HG03025 (cell line): ENCODE results near the gene JAKMIP1.

Experiments used
- ATAC-seq: cut with Tn5 transposase; IDR thresholded peaks from one replicate; pipeline ENCODE4 v1.9.1; 2021; ENCODE audit warnings: mild to moderate bottlenecking, moderate library complexity; ENCODE audit not compliant: unreplicated experiment, low FRiP score

JAKMIP1 gene

GRCh38 chr4:6204871-6205566 lies 4.7 kb upstream of the JAKMIP1 start:
- ATAC-seq, result no peak

- ATAC-seq, result no peak
Measured at GRCh38 chr4:6204098-6204497, 3.7 kb upstream of the JAKMIP1 start.

GRCh38 chr4:6201580-6202091 lies 1.3 kb upstream of the JAKMIP1 start:
- ATAC-seq, result no peak

DNA sequence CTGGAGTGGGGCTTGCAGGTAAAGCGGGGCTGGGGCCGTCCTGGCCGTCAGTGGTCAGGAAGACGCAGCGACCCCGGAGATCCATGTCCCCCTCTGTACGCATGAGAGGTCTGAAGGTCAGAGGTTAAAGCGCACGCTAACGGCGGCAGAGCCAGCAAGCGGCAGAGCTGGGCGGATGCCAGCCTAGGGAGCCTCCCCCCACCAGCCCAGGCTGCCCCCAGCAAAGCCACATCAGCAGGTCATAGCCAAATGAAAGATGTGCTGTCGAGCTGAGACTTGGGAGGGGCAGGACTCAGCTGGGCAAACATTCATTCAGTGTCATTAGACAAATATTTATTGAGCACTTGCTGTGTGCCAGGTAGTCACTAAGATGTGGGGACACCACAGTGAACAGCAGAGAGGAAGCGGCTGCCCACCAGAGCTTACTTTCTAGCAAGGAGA lies 593 bp upstream of the JAKMIP1 start:
- ATAC-seq, result no peak

GRCh38 chr4:6199422-6199921 lies 877 bp downstream of the JAKMIP1 start:
- ATAC-seq, result no peak

DNA sequence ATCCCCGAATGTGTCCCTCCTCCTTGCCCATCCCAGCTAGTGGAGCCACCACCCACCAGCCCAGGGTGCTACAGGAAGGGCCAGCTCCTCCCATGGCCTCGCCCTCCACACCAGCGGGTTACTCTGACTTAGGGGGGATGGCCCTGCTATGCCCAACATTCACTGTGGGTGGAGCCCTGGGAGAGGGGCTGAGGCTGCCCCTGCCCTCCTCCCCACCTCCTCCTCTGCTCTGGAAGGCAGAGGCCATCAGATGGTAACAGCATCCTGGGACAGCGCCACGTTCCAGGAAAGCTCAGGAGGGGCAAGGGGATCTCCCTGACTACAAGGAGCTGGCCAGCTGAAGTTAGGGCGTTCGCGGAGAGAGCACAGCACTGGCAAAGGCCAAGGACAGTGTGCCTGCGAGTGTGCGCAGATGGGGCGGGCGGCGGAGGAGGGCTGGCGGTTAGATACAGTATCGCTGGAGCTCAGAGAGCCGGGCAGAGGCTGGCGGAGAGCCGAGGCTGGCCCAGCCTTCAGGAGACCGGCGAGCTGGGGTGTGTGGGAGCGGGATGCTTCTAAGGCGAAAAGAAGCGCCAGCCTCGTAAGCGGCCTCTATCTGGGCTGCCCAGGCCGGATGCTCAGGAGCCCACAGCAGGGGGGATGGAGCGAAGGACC lies 1.5 kb downstream of the JAKMIP1 start:
- ATAC-seq, result no peak

DNA sequence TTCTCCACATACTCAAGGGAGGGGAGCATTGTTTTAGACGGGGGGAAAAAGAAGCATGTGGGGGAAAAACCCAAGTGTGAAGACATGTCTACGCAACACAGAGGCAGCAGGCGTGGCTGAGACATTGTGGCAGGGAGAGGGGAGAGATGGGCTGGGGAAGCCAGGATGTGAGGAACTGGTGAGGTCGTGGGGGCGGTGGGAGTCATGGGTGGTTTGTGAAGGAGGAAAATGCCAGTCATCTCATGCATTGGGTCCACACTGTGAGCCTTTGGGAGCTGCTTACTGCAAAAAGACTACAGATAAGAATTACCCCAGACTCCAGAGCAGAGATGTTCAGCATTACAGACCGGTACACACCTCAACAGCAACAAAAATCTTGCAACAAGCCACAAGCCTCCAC lies 2.1 kb downstream of the JAKMIP1 start:
- ATAC-seq, result no peak

- ATAC-seq, result no peak
Measured at GRCh38 chr4:6197433-6198174, 2.7 kb downstream of the JAKMIP1 start.

DNA sequence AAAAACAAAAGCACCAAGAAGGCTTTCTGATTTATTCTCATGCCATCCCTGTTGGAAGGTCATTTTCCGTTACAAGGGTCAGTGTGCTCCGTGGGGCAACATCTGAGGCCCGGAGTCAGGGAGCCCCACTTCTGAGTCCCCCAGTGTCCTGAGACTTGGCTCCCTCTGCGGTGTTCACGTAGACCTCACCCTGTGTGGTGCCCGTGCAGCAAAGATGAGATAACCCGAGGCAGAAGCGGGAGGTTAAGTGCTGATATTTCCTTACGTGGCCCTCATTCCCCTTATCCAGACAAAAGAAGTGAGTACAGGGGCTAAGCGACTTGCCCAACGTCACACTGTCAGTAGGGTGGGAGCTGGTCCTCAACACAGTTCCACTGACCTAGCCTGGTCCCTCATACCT lies 3.5 kb downstream of the JAKMIP1 start:
- no peak for ATAC-seq

GRCh38 chr4:6196324-6196723 lies 4.0 kb downstream of the JAKMIP1 start:
- ATAC-seq, result no peak

- no peak for ATAC-seq
Measured at GRCh38 chr4:6195602-6196319, 4.6 kb downstream of the JAKMIP1 start.

- no peak for ATAC-seq
Measured at GRCh38 chr4:6194458-6195195, 5.7 kb downstream of the JAKMIP1 start.

DNA sequence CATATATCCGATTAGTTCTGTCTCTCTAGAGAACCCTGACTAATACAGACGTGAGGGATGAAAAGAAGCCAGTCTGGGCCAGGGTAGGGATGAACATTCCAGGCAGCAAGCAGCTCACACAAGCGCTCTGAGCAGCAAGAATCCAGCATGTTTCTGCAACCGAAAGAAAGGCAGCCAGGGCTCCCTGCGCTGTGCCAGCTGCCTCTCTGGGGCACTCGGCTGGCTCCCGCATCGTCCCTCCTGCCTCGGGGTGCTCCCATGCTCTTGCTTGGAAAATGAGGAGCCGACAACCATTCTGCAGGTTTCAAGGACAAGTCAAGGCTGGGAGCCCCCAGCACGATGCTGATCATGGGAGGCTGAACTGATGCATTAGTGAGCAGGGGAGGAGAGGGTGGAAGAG lies 7.0 kb downstream of the JAKMIP1 start:
- ATAC-seq, result no peak

DNA sequence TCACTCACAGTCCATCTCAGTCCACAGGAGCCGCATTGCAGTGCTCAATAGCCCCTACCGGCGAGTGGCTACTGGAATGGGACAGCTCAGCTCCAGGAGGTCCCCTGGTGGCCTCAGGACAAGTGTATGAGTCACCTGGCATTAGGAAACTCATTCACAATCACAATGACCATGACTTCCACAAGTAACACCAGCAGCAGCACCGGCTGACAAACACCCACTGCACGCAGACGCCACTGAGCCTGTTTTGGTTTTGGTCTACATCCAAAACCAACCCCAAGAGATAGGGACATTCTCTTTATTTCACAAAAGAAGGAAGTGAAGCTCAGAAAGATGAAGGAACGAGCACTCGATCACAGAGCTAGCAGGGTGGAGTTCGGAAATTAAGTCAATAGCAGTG lies 8.1 kb downstream of the JAKMIP1 start:
- no peak for ATAC-seq

- no peak for ATAC-seq
Measured at GRCh38 chr4:6191448-6192130, 8.8 kb downstream of the JAKMIP1 start.

- ATAC-seq, result no peak
Measured at GRCh38 chr4:6190486-6190885, 9.9 kb downstream of the JAKMIP1 start.

GRCh38 chr4:6189511-6189910 lies 10.8 kb downstream of the JAKMIP1 start:
- ATAC-seq, result no peak

DNA sequence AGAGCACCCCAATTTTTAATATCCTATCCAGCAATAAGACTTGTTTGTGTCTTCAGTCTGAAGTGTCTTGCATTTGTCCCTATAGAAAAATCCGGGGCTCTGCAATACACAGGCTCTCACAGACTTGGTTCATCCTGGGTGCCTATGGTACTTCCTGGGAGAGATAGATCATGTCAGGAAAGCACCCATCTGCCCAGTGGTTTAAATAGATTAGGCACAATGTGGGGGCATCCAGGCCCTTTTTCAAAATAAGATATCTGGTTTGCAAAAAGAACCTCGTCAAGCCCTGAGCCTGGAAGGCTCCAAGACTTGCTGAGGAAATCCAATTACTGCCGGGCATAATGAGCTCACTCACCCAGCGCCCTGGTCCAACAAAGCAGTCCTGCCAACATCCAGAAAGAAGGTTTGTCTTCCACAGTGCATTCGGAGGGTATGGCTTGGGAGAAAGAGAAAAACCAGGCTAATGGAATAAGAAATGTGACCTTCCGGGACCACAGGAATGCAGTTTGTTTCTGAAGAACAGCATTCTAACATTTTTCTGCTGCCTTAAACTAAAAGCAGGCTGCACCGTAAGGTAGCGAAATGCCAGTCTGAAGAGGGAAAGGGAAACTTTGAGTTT lies 11.6 kb downstream of the JAKMIP1 start:
- no peak for ATAC-seq

GRCh38 chr4:6184169-6184568 lies 16.2 kb downstream of the JAKMIP1 start:
- no peak for ATAC-seq
